Neural crest cell (in vitro differentiated cells): Measurements from ENCODE around the gene MROH8. TPM values are rescaled to one million over a fixed set of nuclear protein-coding genes. Genes with fewer than 3 reads are reported as not detected.
"Not testable (repeated sequence)": the region's sequence is repeated elsewhere in the genome, so short reads cannot be mapped to it uniquely, and the experiment has no call there.

Experiments
- DNase-seq: peaks from one replicate; pipeline ENCODE4 v3.0.0; 2021; ENCODE audit warnings: low read depth, mixed read lengths, low spot score
- H3K27ac Mint-ChIP-seq: one replicate; pipeline ENCODE4 v1.8.0; 2021; ENCODE audit warnings: mild to moderate bottlenecking, mixed read lengths; ENCODE audit not compliant: unreplicated experiment
- H3K27me3 Mint-ChIP-seq: 2 replicates; pipeline ENCODE4 v1.8.0; 2021; ENCODE audit warnings: low read depth, mild to moderate bottlenecking, mixed read lengths
- H3K36me3 Mint-ChIP-seq: 2 replicates; pipeline ENCODE4 v1.8.0; 2021; ENCODE audit warnings: low read depth, mild to moderate bottlenecking, mixed read lengths
- H3K4me1 Mint-ChIP-seq: 2 replicates; pipeline ENCODE4 v1.8.0; 2021; ENCODE audit warnings: mixed read lengths
- H3K4me3 Mint-ChIP-seq: one replicate; pipeline ENCODE4 v1.8.0; 2021; ENCODE audit warnings: mild to moderate bottlenecking, mixed read lengths
- H3K9me3 Mint-ChIP-seq: 2 replicates; pipeline ENCODE4 v1.8.0; 2021; ENCODE audit warnings: mixed read lengths
- total RNA-seq: library from RNA; stranded (reverse); gene quantifications from 2 replicates; pipeline ENCODE4 v1.2.1, GENCODE V29; 2021
- TF ChIP-seq, protein P1 (sequence below): fragments of 200-600 bp; sonication (generic); conservative IDR thresholded peaks from 2 replicates; pipeline ENCODE4 v1.5.0; 2021; ENCODE audit warnings: antibody characterized with exemption, mild to moderate bottlenecking

Gene MROH8
- total RNA-seq, 1 donor from 2014 or later: 7.6 TPM

DNA sequence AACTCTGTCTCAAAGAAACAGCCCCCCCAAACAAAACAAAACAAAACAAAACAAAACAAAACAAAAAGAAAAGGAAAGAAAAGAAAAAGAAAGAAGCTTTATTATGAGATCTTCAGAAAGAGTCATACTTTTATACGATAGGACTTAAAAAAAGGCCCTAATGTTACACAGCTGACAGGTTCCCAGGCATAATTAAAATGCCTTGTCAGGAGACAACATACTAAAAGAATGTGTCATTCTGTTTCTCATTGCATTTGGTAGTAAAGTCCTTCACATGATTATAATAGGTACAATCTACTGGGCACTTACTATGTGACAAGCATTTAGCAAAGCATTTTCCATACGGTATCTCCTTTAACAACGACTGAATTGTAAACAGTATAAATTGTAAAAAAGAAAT is 36.6 kb downstream of the MROH8 start:
- H3K4me1 Mint-ChIP-seq: peaks cover 7% of the 10 kb centered on the region
- no peak for DNase-seq
- H3K27ac Mint-ChIP-seq: no peak overlapping the region
- no peaks in the 10 kb centered on the region for H3K27me3 Mint-ChIP-seq
- H3K9me3 Mint-ChIP-seq: no peaks in the 10 kb centered on the region
- H3K4me3 Mint-ChIP-seq: no peak overlapping the region
- TF ChIP-seq, protein P1, sequence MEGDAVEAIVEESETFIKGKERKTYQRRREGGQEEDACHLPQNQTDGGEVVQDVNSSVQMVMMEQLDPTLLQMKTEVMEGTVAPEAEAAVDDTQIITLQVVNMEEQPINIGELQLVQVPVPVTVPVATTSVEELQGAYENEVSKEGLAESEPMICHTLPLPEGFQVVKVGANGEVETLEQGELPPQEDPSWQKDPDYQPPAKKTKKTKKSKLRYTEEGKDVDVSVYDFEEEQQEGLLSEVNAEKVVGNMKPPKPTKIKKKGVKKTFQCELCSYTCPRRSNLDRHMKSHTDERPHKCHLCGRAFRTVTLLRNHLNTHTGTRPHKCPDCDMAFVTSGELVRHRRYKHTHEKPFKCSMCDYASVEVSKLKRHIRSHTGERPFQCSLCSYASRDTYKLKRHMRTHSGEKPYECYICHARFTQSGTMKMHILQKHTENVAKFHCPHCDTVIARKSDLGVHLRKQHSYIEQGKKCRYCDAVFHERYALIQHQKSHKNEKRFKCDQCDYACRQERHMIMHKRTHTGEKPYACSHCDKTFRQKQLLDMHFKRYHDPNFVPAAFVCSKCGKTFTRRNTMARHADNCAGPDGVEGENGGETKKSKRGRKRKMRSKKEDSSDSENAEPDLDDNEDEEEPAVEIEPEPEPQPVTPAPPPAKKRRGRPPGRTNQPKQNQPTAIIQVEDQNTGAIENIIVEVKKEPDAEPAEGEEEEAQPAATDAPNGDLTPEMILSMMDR: no peak
- H3K36me3 Mint-ChIP-seq: no peaks in the 10 kb centered on the region

DNA sequence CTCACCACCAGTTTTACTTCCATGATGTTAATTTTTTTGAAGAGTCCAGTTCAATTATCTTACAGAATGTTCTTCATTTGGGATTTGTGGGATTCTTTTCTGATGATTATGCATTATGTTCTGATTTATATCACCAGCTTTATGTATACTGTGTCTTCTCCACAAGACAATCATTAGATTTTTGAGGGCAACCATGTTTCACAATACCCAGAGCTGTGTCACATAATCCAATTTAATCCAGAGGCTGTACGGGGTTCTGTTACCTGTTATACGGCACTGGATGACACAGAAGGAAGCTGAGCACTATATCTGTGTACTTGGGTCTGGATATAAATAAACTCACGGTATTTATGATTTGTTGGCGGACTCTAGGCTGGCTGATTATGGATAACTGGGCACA is 41.8 kb downstream of the MROH8 start:
- no peak for DNase-seq
- Mint-ChIP-seq H3K36me3 (no peaks in the 10 kb centered on the region), H3K27ac (no peak overlapping the region), H3K27me3 (no peaks in the 10 kb centered on the region), H3K4me1 (peaks cover 2% of the 10 kb centered on the region), H3K4me3 (no peak overlapping the region), H3K9me3 (no peaks in the 10 kb centered on the region)
- TF ChIP-seq, protein P1: no peak

DNA sequence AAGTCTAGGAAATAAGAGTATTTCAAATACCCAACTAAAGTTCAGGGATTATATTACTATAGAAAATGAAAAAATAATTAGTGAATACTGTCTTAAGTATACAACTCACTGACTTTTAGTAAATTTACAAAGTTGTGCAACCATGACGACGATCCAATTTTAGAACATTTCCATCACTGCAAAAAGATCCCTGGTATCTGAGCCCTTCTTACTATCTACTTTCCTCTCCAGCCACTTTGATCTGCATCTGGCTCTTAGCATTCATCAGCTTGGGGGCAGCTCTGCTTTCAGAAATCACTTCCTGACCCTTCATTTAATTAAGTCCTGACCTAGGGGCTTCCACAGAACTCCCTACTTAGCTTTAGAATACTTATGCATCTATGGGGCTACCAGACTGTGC is 45.4 kb downstream of the MROH8 start:
- no peak for DNase-seq
- Mint-ChIP-seq H3K27me3 (no peaks in the 10 kb centered on the region), H3K36me3 (no peaks in the 10 kb centered on the region), H3K9me3 (no peaks in the 10 kb centered on the region), H3K4me1 (no peaks in the 10 kb centered on the region), H3K4me3 (no peak overlapping the region), H3K27ac (no peak overlapping the region)
- TF ChIP-seq, protein P1: no peak

DNA sequence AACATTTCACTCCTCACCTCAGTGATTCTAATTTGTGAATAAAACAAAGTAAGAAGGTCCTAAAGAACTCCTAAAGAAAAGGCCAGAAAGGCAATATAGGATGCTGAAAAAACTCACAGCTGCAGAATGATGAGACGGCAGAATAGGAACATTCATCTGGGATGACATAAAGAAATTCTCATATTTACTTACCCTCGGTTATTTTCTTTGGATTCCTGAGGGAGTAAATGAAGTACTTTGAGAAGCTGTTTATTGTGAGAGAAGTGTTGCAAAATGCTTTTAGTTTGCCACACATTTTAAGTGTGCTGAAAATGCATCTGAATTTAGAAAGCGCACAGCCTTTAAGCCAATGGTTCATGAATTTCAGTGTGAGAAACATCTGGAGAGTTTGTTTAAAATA is 47.9 kb downstream of the MROH8 start:
- Mint-ChIP-seq H3K4me1 (no peaks in the 10 kb centered on the region), H3K27ac (no peak overlapping the region), H3K36me3 (no peaks in the 10 kb centered on the region), H3K4me3 (no peak overlapping the region), H3K27me3 (no peaks in the 10 kb centered on the region), H3K9me3 (no peaks in the 10 kb centered on the region)
- TF ChIP-seq, protein P1: no peak
- DNase-seq: no peak

DNA sequence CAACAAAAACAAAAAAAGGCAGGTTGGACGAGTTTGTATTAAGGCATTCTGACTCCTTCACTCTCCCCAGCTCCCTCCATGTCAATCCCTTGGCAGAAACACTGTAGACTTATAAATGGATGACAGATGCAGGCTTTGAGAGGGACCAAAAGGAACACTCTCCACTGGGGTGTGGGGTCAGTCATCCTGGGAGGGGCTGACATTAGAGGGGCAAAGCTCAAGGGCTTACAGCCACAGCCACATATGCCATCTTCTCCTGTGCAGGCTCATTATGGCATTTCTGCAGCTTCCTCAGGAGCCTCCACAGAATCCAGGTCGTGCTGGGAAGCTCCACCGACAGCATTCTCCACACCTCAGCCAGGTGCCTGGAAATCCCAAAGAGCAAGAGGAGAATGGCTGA is 50.5 kb downstream of the MROH8 start:
- H3K4me1 Mint-ChIP-seq: no peaks in the 10 kb centered on the region
- no peak overlapping the region for H3K4me3 Mint-ChIP-seq
- TF ChIP-seq, protein P1: no peak
- no peaks in the 10 kb centered on the region for H3K36me3 Mint-ChIP-seq
- no peaks in the 10 kb centered on the region for H3K27me3 Mint-ChIP-seq
- H3K9me3 Mint-ChIP-seq: no peaks in the 10 kb centered on the region
- no peak overlapping the region for H3K27ac Mint-ChIP-seq
- no peak for DNase-seq

DNA sequence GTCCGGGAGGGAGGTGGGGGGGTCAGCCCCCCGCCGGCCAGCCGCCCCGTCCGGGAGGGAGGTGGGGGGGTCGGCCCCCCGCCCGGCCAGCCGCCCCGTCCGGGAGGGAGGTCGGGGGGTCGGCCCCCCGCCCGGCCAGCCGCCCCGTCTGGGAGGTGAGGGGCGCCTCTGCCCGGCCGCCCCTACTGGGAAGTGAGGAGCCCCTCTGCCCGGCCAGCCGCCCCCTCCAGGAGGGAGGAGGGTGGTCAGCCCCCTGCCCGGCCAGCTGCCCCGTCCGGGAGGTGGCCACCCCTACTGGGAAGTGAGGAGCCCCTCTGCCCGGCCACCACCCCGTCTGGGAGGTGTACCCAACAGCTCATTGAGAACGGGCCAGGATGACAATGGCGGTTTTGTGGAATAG is 53.1 kb downstream of the MROH8 start:
- DNase-seq, H3K27ac Mint-ChIP-seq, H3K27me3 Mint-ChIP-seq, H3K4me1 Mint-ChIP-seq, H3K36me3 Mint-ChIP-seq, H3K9me3 Mint-ChIP-seq, H3K4me3 Mint-ChIP-seq: not testable (repeated sequence)
